ENCODE measurements around the gene NFAM1. TPM values are rescaled to one million over a fixed set of nuclear protein-coding genes. Genes with fewer than 3 reads are reported as not detected.

The NFAM1 gene
- total and polyA plus RNA-seq, 2 donors (not counting 3 experiments of a cell fraction or from before 2014, with no cell fraction given) = not detected

DNA sequence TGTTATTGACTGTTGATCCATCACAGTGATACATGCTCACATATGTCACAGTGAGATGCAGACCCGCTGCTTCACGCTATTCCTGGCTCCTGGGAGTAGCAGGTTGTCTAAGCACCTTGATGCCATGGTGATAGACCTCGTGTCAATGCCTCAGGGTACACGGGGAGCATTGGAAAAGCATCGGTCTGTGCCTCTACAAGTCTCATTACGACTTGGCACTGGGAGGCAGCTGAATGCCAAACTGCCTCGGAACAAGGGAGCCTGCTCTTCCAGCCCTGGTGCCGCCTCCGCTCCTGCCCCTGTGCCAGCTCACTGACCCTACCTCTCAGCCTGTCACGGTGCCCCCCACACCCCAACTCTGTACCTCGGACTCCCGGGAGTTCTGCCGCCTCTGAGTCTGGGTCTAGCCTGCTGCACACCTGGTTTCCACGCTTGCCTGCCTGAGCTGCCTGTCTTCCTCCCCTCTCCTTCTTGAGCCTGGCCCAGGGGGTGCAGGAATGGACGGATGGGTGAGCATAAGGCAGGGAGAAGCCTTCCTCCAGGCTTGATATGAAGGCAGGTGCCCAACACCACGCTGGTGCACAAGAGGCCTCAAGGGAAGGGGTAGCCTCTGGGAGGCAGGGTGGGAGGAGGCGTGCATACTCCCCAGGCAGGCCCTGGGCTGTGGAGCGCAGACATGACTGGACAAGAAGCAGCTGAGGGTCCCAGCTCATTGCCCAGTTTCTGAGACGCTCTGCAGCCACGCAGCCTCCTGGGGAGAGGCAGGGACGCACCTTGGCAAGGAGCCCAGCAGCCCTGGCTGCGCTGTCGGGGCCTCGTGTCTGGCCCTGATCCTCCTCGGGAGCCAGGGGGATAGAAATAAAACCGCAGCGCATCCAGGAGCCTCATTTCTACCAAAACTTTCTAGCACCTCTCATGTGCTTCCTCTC lies 1.8 kb upstream of the NFAM1 start:
- Histone ChIP-seq H3K79me2 (ENCODE audit: control insufficient read depth, insufficient read depth, low read length) (no peaks in the 10 kb centered on the region), H3K27ac (ENCODE audit: insufficient read depth, low read depth, low read length) (no peak overlapping the region), H2AFZ (ENCODE audit: low read depth, low read length) (no peak overlapping the region), H3K9me3 (replicated peaks; ENCODE audit: control insufficient read depth, insufficient read depth, low read length) (no peaks in the 10 kb centered on the region), H3K4me3 (replicated peaks in 1 of 3; ENCODE audit: insufficient read depth in 1 of 3, low read depth in 1 of 3, low read length in 3 of 3) (no peak overlapping the region), H3K9me1 (replicated peaks; ENCODE audit: control insufficient read depth, extremely low read depth, insufficient read depth, low read length) (no peaks in the 10 kb centered on the region), H3K4me1 (ENCODE audit: control insufficient read depth, extremely low read depth, insufficient read depth, low read length) (peaks cover 6% of the 10 kb centered on the region), H4K20me1 (replicated peaks; ENCODE audit: control insufficient read depth, extremely low read depth, insufficient read depth, low read length) (no peaks in the 10 kb centered on the region), H3K9ac (replicated peaks; ENCODE audit: extremely low read depth, insufficient read depth, low read length) (no peak overlapping the region), H3K36me3 (ENCODE audit: control insufficient read depth in 2 of 2, extremely low read depth in 1 of 2, insufficient read depth in 2 of 2, low read length in 2 of 2) (no peaks in the 10 kb centered on the region), H3K27me3 (ENCODE audit: control insufficient read depth in 2 of 2, insufficient read depth in 2 of 2, low read length in 2 of 2) (peaks cover 29 to 31% of the 10 kb centered on the region in 2 experiments), H3K4me2 (ENCODE audit: insufficient read depth, low read length) (no peak overlapping the region)
- no peak for FAIRE-seq
- BruUV-seq (replicated peaks) = no TSS peak
- no peak for DNase-seq (ENCODE audit: low read depth, low spot score)
- intact Hi-C loops (cut with micrococcal nuclease) = loop anchor here (10.0 kb wide), 1 partner anchor 159 kb away; the partner anchor contains the start of gene TCF20
- dilution Hi-C loops (cut with MboI; ENCODE audit: extremely low pct_ligation_motif_present, low sequenced_read_pairs) = no loop called here
- TF ChIP-seq, protein P1, sequence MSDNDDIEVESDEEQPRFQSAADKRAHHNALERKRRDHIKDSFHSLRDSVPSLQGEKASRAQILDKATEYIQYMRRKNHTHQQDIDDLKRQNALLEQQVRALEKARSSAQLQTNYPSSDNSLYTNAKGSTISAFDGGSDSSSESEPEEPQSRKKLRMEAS (IDR thresholded peaks at IDR 0.05; ENCODE audit: insufficient read depth, insufficient read length) = no peak
- no peak for TF ChIP-seq GATA2 (IDR thresholded peaks at IDR 0.05; ENCODE audit: insufficient read depth, insufficient read length, low read depth, low read length)
- TF ChIP-seq POLR2A (IDR thresholded peaks at IDR 0.05; ENCODE audit: low read depth, low read length) = no peak
- no peak for TF ChIP-seq POLR2AphosphoS5 (IDR thresholded peaks at IDR 0.05; ENCODE audit: insufficient read depth, low read depth, low read length)
- TF ChIP-seq FOS (IDR thresholded peaks at IDR 0.05; ENCODE audit: borderline replicate concordance, insufficient read depth, low read length) = no peak
- no peak for TF ChIP-seq MYC (IDR thresholded peaks at IDR 0.05; ENCODE audit: low read depth, low read length)
- TF ChIP-seq EZH2 (IDR thresholded peaks at IDR 0.05; ENCODE audit: borderline replicate concordance, low read depth, low read length, severe bottlenecking) = no peak
- TF ChIP-seq JUN (IDR thresholded peaks at IDR 0.05; ENCODE audit: borderline replicate concordance, insufficient read depth, insufficient read length, low read depth) = no peak
- TF ChIP-seq, protein P2, sequence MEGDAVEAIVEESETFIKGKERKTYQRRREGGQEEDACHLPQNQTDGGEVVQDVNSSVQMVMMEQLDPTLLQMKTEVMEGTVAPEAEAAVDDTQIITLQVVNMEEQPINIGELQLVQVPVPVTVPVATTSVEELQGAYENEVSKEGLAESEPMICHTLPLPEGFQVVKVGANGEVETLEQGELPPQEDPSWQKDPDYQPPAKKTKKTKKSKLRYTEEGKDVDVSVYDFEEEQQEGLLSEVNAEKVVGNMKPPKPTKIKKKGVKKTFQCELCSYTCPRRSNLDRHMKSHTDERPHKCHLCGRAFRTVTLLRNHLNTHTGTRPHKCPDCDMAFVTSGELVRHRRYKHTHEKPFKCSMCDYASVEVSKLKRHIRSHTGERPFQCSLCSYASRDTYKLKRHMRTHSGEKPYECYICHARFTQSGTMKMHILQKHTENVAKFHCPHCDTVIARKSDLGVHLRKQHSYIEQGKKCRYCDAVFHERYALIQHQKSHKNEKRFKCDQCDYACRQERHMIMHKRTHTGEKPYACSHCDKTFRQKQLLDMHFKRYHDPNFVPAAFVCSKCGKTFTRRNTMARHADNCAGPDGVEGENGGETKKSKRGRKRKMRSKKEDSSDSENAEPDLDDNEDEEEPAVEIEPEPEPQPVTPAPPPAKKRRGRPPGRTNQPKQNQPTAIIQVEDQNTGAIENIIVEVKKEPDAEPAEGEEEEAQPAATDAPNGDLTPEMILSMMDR (IDR thresholded peaks at IDR 0.05; ENCODE audit: extremely low read depth in 1 of 2, insufficient read depth in 1 of 2, low read depth in 1 of 2, low read length in 2 of 2) = no peak
- ChIA-PET POLR2A (no interaction called here), CTCF (interaction anchor here (1.1 kb wide), 1 partner anchor 10 kb away, joined by 3 read pairs; no protein-coding TSS in a partner anchor)

Measured in endothelial cell of umbilical vein (primary cell).